Thyroid gland (tissue), 4 donors: ENCODE results near the gene USP2. TPM values are rescaled to one million over a fixed set of nuclear protein-coding genes. Genes with fewer than 3 reads are reported as not detected.

Experiments used
- DNase-seq, 2 donors: peaks; one replicate each; pipeline ENCODE4 v3.0.0-alpha.2; 2019
- H3K27ac ChIP-seq, 3 donors: fragments of 200-600 bp; sonication (generic); 1 replicate in 2 of 3; 2 replicates in 1 of 3; pipeline ENCODE4 v1.5.1; 2016 to 2019; ENCODE audit warnings: mild to moderate bottlenecking in 1 of 3, moderate library complexity in 1 of 3
- H3K27me3 ChIP-seq: fragments of 200-600 bp; sonication (generic); one replicate; pipeline ENCODE4 v1.5.1; 2019
- H3K36me3 ChIP-seq, 2 donors: fragments of 200-600 bp; sonication (generic); one replicate each; pipeline ENCODE4 v1.5.1; 2016 to 2019
- H3K4me1 ChIP-seq, 2 donors: fragments of 200-600 bp; sonication (generic); one replicate each; pipeline ENCODE4 v1.5.1; 2017 to 2019
- H3K4me3 ChIP-seq, 3 donors: fragments of 200-600 bp; sonication (generic); replicated peaks in 1 of 3; 1 replicate in 2 of 3; 2 replicates in 1 of 3; pipeline ENCODE4 v1.5.1; 2016; ENCODE audit warnings: mild to moderate bottlenecking in 1 of 3
- H3K9me3 ChIP-seq: fragments of 200-600 bp; sonication (generic); one replicate; pipeline ENCODE4 v1.5.1; 2017
- CTCF ChIP-seq, 6 experiments: fragments of 200-600 bp in 3 of 6; fragments of 450-650 bp in 3 of 6; sonication (generic) in 3 of 6; IDR thresholded peaks; one replicate each; pipeline ENCODE4 v1.5.1; 2016 to 2019; ENCODE audit warnings: antibody characterized with exemption in 6 of 6, mild to moderate bottlenecking in 2 of 6, inconsistent platforms in 1 of 6, moderate library complexity in 1 of 6
- POLR2A ChIP-seq, 2 donors: fragments of 450-650 bp; IDR thresholded peaks; one replicate each; pipeline ENCODE4 v1.6.1; 2017; ENCODE audit warnings: antibody characterized with exemption in 2 of 2, mild to moderate bottlenecking in 2 of 2, moderate library complexity in 1 of 2
- WGBS, 2 donors: methylation state at CpG; one replicate each; pipeline ENCODE4 v1.1.5; 2017; 5-methylcytosine and 5-hydroxymethylcytosine counted together
- intact Hi-C: fragments of 100-400 bp; cut with DNase I; formaldehyde crosslinking; loops from one replicate; pipeline ENCODE4 v1.15.1; 2023
- total RNA-seq, 4 donors: library from RNA; depleted of rRNA; stranded (reverse); fragments of >200 nt; gene quantifications; one replicate each; pipeline ENCODE4 v1.2.3, GENCODE V29; 2016

The USP2 gene
- total RNA-seq, 4 donors from 2014 or later: 2.0 to 5.3 (median 4.6) TPM

- WGBS, 2 donors: 84 to 86% methylated on average over 7 of the region's 7 CpGs
Observed at GRCh38 chr11:119343726-119344125, 37.8 kb downstream of the USP2 start.

GRCh38 chr11:119342362-119343130 lies 38.9 kb downstream of the USP2 start:
- 75 to 88% methylated on average over 1 to 4 of the region's 10 CpGs for WGBS, 2 donors
- no peak for DNase-seq
- Histone ChIP-seq H3K36me3 (no peaks in the 10 kb centered on the region), H3K4me1 (peaks cover 9 to 40% of the 10 kb centered on the region in 2 donors), H3K27me3 (no peaks in the 10 kb centered on the region), H3K9me3 (no peaks in the 10 kb centered on the region), H3K27ac (no peak overlapping the region), H3K4me3 (no peak overlapping the region)
- TF ChIP-seq POLR2A (IDR thresholded peaks at IDR 0.05): no peak
- TF ChIP-seq CTCF (IDR thresholded peaks at IDR 0.05): no peak
- intact Hi-C loops: no loop called here

More at GRCh38 chr11:119343726-119344125, 37.8 kb downstream of the USP2 start:
- intact Hi-C loops: no loop called here
- TF ChIP-seq POLR2A (IDR thresholded peaks at IDR 0.05) (no peak), CTCF (IDR thresholded peaks at IDR 0.05) (no peak)
- peaks cover 9 to 29% of the 10 kb centered on the region in 2 donors for H3K4me1 ChIP-seq
- no peaks in the 10 kb centered on the region for H3K9me3 ChIP-seq
- DNase-seq: no peak
- H3K36me3 ChIP-seq: no peaks in the 10 kb centered on the region
- no peak overlapping the region for H3K27ac ChIP-seq
- no peaks in the 10 kb centered on the region for H3K27me3 ChIP-seq
- no peak overlapping the region for H3K4me3 ChIP-seq

GRCh38 chr11:119342023-119342300 lies 39.5 kb downstream of the USP2 start:
- no peak overlapping the region for H3K27ac ChIP-seq

GRCh38 chr11:119341222-119342022 lies 40.1 kb downstream of the USP2 start:
- H3K9me3 ChIP-seq: no peaks in the 10 kb centered on the region
- no peaks in the 10 kb centered on the region for H3K27me3 ChIP-seq
- H3K4me1 ChIP-seq: peaks cover 9 to 42% of the 10 kb centered on the region in 2 donors
- no peak for DNase-seq
- TF ChIP-seq CTCF (IDR thresholded peaks at IDR 0.05) (no peak), POLR2A (IDR thresholded peaks at IDR 0.05) (no peak)
- intact Hi-C loops: no loop called here
- H3K36me3 ChIP-seq: no peaks in the 10 kb centered on the region
- peak overlapping the region; percentile 79 to 95 (median 80) for H3K27ac ChIP-seq
- 37 to 61% methylated on average over 11 to 12 of the region's 16 CpGs for WGBS, 2 donors
- H3K4me3 ChIP-seq: no peak overlapping the region

More at GRCh38 chr11:119342023-119342300, 39.5 kb downstream of the USP2 start:
- TF ChIP-seq POLR2A (IDR thresholded peaks at IDR 0.05): no peak
- no peak for TF ChIP-seq CTCF (IDR thresholded peaks at IDR 0.05)
- Histone ChIP-seq H3K9me3 (no peaks in the 10 kb centered on the region), H3K27me3 (no peaks in the 10 kb centered on the region), H3K36me3 (no peaks in the 10 kb centered on the region), H3K4me1 (peaks cover 9 to 42% of the 10 kb centered on the region in 2 donors), H3K4me3 (no peak overlapping the region)
- DNase-seq: no peak
- 82% methylated on average over 7 of the region's 7 CpGs; no CpG with 5 or more reads in 1 of the 2 donors for WGBS, 2 donors
- intact Hi-C loops: no loop called here
